ENCODE measurements around the gene PCK2. TPM values are rescaled to one million over a fixed set of nuclear protein-coding genes. Genes with fewer than 3 reads are reported as not detected.
A peak's percentile ranks its signal among the peaks of the same experiment; 100 is the strongest.

Gene PCK2
- total and polyA plus RNA-seq, 2 of the 13 experiments (the other 11 are each of a cell fraction or from before 2014, with no cell fraction given): 129 to 272 TPM

- no peak for TF ChIP-seq KIAA2018 (CRISPR knock-in tag; IDR thresholded peaks at IDR 0.05; ENCODE audit: borderline replicate concordance)
- no peak for TF ChIP-seq ZNF33A (CRISPR knock-in tag; IDR thresholded peaks at IDR 0.05; ENCODE audit: borderline replicate concordance)
- no peak for TF ChIP-seq ZBTB33 (CRISPR knock-in tag; IDR thresholded peaks at IDR 0.05)
- TF ChIP-seq BORCS8-MEF2B (CRISPR knock-in tag; IDR thresholded peaks at IDR 0.05): 0 out of 2 replicates have a peak, but pooled peaks have one; percentile 16
- TF ChIP-seq ZNF614 (CRISPR knock-in tag; IDR thresholded peaks at IDR 0.05; ENCODE audit: borderline replicate concordance): no peak
- no peak for TF ChIP-seq DR1 (CRISPR knock-in tag; IDR thresholded peaks at IDR 0.05)
- peak; percentile 54; the same call in 1 of the 2 replicates for TF ChIP-seq ZNF333 (CRISPR knock-in tag; IDR thresholded peaks at IDR 0.05; ENCODE audit: borderline replicate concordance)
- TF ChIP-seq MYPOP (CRISPR knock-in tag; IDR thresholded peaks at IDR 0.05): no peak
- TF ChIP-seq FIP1L1 (IDR thresholded peaks at IDR 0.05; ENCODE audit: borderline replicate concordance, insufficient read depth, low read depth, low read length): no peak
- TF ChIP-seq MEIS2 (CRISPR knock-in tag; IDR thresholded peaks at IDR 0.05): no peak
- no peak for TF ChIP-seq DBP (CRISPR knock-in tag; IDR thresholded peaks at IDR 0.05; ENCODE audit: not compliant biosample characterization)
- TF ChIP-seq PLRG1 (conservative IDR thresholded peaks at IDR 0.05): no peak
- TF ChIP-seq KDM1A (CRISPR knock-in tag; IDR thresholded peaks at IDR 0.05): no peak
- no peak for TF ChIP-seq ETS1 (CRISPR knock-in tag; IDR thresholded peaks at IDR 0.05)
These were observed 34.2 kb upstream of the PCK2 start (continued) for GRCh38 chr14:24059841-24060388.
